Measurements from ENCODE around the gene SLC25A43. TPM values are rescaled to one million over a fixed set of nuclear protein-coding genes. Genes with fewer than 3 reads are reported as not detected.

SLC25A43 gene
- 1 to 10 TPM; 2.6 TPM for total RNA-seq

GRCh38 chrX:119398974-119399771 lies at the start of gene SLC25A43:
SLC25A43 (plus strand) TSS chrX:119399336; CDS start chrX:119399404, 68 bp downstream.

GRCh38 chrX:119467842-119468550 lies 68.9 kb downstream of the SLC25A43 start, which contains the start of gene SLC25A5:
SLC25A5 (plus strand) TSS chrX:119468444; CDS start chrX:119468516, 72 bp downstream.

Other genes with a start within 250 kb of the SLC25A43 start
- 10 to 100 TPM; 26.0 to 27.3 TPM for gene PGRMC1, start 163.1 kb upstream of the SLC25A43 start, total RNA-seq
- gene SLC25A5, start 69.1 kb downstream of the SLC25A43 start, total RNA-seq = 100 to 1,000 TPM; 416 to 444 TPM
- 10 to 100 TPM; 17.3 to 18.4 TPM for gene STEEP1, start 166.1 kb downstream of the SLC25A43 start, total RNA-seq
- gene UBE2A, start 175.2 kb downstream of the SLC25A43 start, total RNA-seq = 10 to 100 TPM; 61.4 to 64.9 TPM
- gene NKRF, start 207.1 kb downstream of the SLC25A43 start, total RNA-seq = 10 to 100 TPM; 14.3 TPM

Data from activated naive CD4-positive, alpha-beta T cell treated with anti-CD3 and anti-CD28 coated beads, Interleukin-2, amount 10 ng/mL, durations not matched to agents 5 hours and 36 hours (primary cell).